LNCAP (cell line): Measurements from ENCODE around the gene ISOC2.

ENCODE experiments used
- CTCF ChIP-seq: fragments of 450-650 bp; IDR thresholded peaks from 2 replicates; pipeline ENCODE4 v1.5.1; 2017; ENCODE audit warnings: mild to moderate bottlenecking

Gene ISOC2

GRCh38 chr19:55500368-55500952, 39.0 kb upstream of the ISOC2 start:
- TF ChIP-seq CTCF: no peak

GRCh38 chr19:55498246-55498840, 36.9 kb upstream of the ISOC2 start:
- TF ChIP-seq CTCF: no peak

- no peak for TF ChIP-seq CTCF
Measured at GRCh38 chr19:55497763-55498162, 36.3 kb upstream of the ISOC2 start.

GRCh38 chr19:55495646-55496349, 34.4 kb upstream of the ISOC2 start:
- TF ChIP-seq CTCF: no peak

- TF ChIP-seq CTCF: no peak
Measured at GRCh38 chr19:55494172-55494761, 32.8 kb upstream of the ISOC2 start.

GRCh38 chr19:55493645-55494171, 32.3 kb upstream of the ISOC2 start:
- no peak for TF ChIP-seq CTCF

- no peak for TF ChIP-seq CTCF
Measured at GRCh38 chr19:55493052-55493644, 31.7 kb upstream of the ISOC2 start.
